Ecto neural progenitor cell (in vitro differentiated cells): ENCODE data around the gene UNC13C.

Source experiments
- DNase-seq: peaks from one replicate; pipeline ENCODE4 v3.0.0-alpha.2; 2018; ENCODE audit warnings: low spot score

The UNC13C gene

GRCh38 chr15:54026258-54026657 lies 48.0 kb downstream of the UNC13C start:
- DNase-seq = no peak

- no peak for DNase-seq
Measured at GRCh38 chr15:54026891-54027290, 48.6 kb downstream of the UNC13C start.

- DNase-seq = no peak
Measured at GRCh38 chr15:54029081-54029480, 50.8 kb downstream of the UNC13C start.

- no peak for DNase-seq
Measured at GRCh38 chr15:54032066-54032465, 53.8 kb downstream of the UNC13C start.

GRCh38 chr15:54033356-54033860 lies 55.2 kb downstream of the UNC13C start:
- DNase-seq = no peak

GRCh38 chr15:54033869-54034458 lies 55.7 kb downstream of the UNC13C start:
- no peak for DNase-seq

GRCh38 chr15:54035616-54036015 lies 57.4 kb downstream of the UNC13C start:
- no peak for DNase-seq

- DNase-seq = no peak
Measured at GRCh38 chr15:54045397-54045796, 67.2 kb downstream of the UNC13C start.

- no peak for DNase-seq
Measured at GRCh38 chr15:54046093-54046492, 67.9 kb downstream of the UNC13C start.

- DNase-seq = no peak
Measured at GRCh38 chr15:54064365-54064764, 86.1 kb downstream of the UNC13C start.

- no peak for DNase-seq
Measured at GRCh38 chr15:54066403-54066802, 88.2 kb downstream of the UNC13C start.

- peak; percentile 49 for DNase-seq
Measured at GRCh38 chr15:54082836-54083492, 104.7 kb downstream of the UNC13C start.

- DNase-seq = no peak
Measured at GRCh38 chr15:54083501-54083900, 105.3 kb downstream of the UNC13C start.

- no peak for DNase-seq
Measured at GRCh38 chr15:54083991-54084390, 105.8 kb downstream of the UNC13C start.

GRCh38 chr15:54088837-54089236 lies 110.6 kb downstream of the UNC13C start:
- no peak for DNase-seq

- no peak for DNase-seq
Measured at GRCh38 chr15:54089776-54090175, 111.5 kb downstream of the UNC13C start.

- DNase-seq = no peak
Measured at GRCh38 chr15:54091651-54092050, 113.4 kb downstream of the UNC13C start.

GRCh38 chr15:54094661-54095060 lies 116.4 kb downstream of the UNC13C start:
- DNase-seq = no peak

- no peak for DNase-seq
Measured at GRCh38 chr15:54097019-54097418, 118.8 kb downstream of the UNC13C start.

GRCh38 chr15:54099010-54099409 lies 120.8 kb downstream of the UNC13C start:
- no peak for DNase-seq

GRCh38 chr15:54101664-54102270 lies 123.5 kb downstream of the UNC13C start:
- DNase-seq = no peak

GRCh38 chr15:54102704-54103103 lies 124.5 kb downstream of the UNC13C start:
- DNase-seq = no peak

- DNase-seq = no peak
Measured at GRCh38 chr15:54109014-54109413, 130.8 kb downstream of the UNC13C start.
